ENCODE results near the gene CLEC11A. TPM values are rescaled to one million over a fixed set of nuclear protein-coding genes. Genes with fewer than 3 reads are reported as not detected.

The CLEC11A gene, protein sequence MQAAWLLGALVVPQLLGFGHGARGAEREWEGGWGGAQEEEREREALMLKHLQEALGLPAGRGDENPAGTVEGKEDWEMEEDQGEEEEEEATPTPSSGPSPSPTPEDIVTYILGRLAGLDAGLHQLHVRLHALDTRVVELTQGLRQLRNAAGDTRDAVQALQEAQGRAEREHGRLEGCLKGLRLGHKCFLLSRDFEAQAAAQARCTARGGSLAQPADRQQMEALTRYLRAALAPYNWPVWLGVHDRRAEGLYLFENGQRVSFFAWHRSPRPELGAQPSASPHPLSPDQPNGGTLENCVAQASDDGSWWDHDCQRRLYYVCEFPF
- 2.0 TPM for polyA plus RNA-seq (2013, experiment 1 of 2)
- polyA plus RNA-seq (2013, experiment 2 of 2), result 2.5 TPM

DNA sequence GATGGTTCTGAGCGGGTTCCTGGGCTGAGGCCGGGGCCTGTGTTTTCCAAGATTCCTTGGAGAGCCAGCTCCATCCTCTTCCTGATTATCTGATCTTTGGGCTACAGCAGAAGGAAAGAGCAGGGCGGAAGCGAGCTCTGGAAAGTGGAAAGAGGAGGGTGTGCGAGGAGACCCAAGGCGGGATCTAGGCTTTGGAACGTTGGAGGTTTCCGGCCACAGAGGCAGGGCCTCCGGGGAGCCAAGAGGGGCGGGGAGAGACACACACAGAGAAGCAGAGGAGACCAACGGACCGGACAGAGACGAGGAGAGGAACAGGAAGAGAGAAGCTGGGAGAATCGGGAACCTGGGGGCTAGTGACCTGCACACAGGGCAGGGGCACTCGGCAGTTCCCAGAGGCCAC, at the start of gene CLEC11A:
CLEC11A (plus strand) TSS at position 296 of the 400 bp plus-strand sequence. CDS start 162 bp downstream, outside the sequence.
- no peak within 1 kb of the TSS for H2BK15ac ChIP-seq (ENCODE audit: low read depth, poor library complexity, severe bottlenecking)
- no peak within 1 kb of the TSS for H3K23ac ChIP-seq (ENCODE audit: low read length in 2 of 2)
- 54% methylated on average over 10 of the region's 15 CpGs for WGBS
- no peak within 1 kb of the TSS for H3K4ac ChIP-seq (ENCODE audit: low read depth in 1 of 2, low read length in 2 of 2)
- peak within 1 kb of the TSS in 1 of 2 experiments; percentile 92 for H3K4me3 ChIP-seq (ENCODE audit: insufficient read depth in 1 of 2, low read depth in 1 of 2, low read length in 2 of 2)
- H3K4me1 ChIP-seq (ENCODE audit: control insufficient read depth, insufficient read depth, low read depth, low read length), result peaks cover 1% of the 10 kb centered on the region
- no peak within 1 kb of the TSS for H2BK5ac ChIP-seq (ENCODE audit: low read depth, low read length, poor library complexity, severe bottlenecking)
- no peak within 1 kb of the TSS for H3K18ac ChIP-seq (ENCODE audit: low read depth in 1 of 2, low read length in 2 of 2)
- no peaks in the 10 kb centered on the region for H3K27me3 ChIP-seq (ENCODE audit: control insufficient read depth in 1 of 2, insufficient read depth in 1 of 2, low read length in 2 of 2)
- no peak for DNase-seq
- H2AFZ ChIP-seq (ENCODE audit: low read depth, low read length), result no peak within 1 kb of the TSS
- no peak within 1 kb of the TSS for H3K4me2 ChIP-seq (ENCODE audit: low read length, poor library complexity, severe bottlenecking)
- H3K9ac ChIP-seq (ENCODE audit: low read length), result peak within 1 kb of the TSS; percentile 88
- no peaks in the 10 kb centered on the region for H3K9me3 ChIP-seq (ENCODE audit: control insufficient read depth, low read length)
- H3K27ac ChIP-seq (ENCODE audit: low read length, poor library complexity, severe bottlenecking), result no peak within 1 kb of the TSS
- no peak within 1 kb of the TSS for H2AK5ac ChIP-seq (ENCODE audit: low read length, severe bottlenecking)
- peaks cover 0 to 7% of the 10 kb centered on the region in 2 experiments for H3K36me3 ChIP-seq (ENCODE audit: control insufficient read depth in 1 of 2, insufficient read depth in 2 of 2, low read depth in 1 of 2, low read length in 2 of 2)
- H2BK120ac ChIP-seq (ENCODE audit: low read depth, low read length), result no peak within 1 kb of the TSS
- no peak within 1 kb of the TSS for H3K14ac ChIP-seq (ENCODE audit: low read length in 2 of 2)
- no peak within 1 kb of the TSS for H2BK12ac ChIP-seq (ENCODE audit: low read length in 2 of 2)
- no peak within 1 kb of the TSS for H4K8ac ChIP-seq (ENCODE audit: low read length)
- peak within 1 kb of the TSS; percentile 40 for H4K91ac ChIP-seq (ENCODE audit: low read length)
- H3K79me1 ChIP-seq (replicated peaks; ENCODE audit: low read length, poor library complexity, severe bottlenecking), result no peaks in the 10 kb centered on the region

DNA sequence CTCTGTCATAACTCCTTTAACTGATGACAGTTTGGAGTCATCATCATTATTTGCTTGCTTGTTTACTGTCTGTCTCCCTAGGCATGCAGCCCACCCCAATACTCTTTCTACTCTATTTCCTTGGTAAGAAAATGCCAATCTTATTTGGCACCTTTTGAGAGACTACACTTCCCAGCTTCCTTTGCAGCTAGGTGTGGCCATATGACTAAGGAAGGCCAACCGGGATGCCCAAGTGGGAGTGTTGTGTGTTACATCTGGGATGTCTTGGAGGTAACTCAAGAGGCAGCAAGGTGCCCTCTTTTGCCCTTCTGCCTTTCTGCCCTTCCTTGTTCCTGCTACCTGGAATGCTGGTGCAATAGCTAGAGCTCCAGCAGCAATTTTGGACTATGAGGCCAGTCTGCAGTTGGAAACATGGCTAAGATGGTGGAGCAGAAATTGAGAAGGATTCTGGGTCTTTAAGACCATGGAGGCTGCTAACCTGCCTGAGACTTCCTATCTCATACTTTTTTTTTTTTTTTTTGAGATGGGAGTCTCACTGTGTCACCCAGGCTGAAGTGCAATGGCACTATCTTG, 46.5 kb upstream of the CLEC11A start:
- no peak overlapping the region for H4K8ac ChIP-seq (ENCODE audit: low read length)
- H3K36me3 ChIP-seq (ENCODE audit: control insufficient read depth in 1 of 2, insufficient read depth in 2 of 2, low read depth in 1 of 2, low read length in 2 of 2), result no peaks in the 10 kb centered on the region
- no peak overlapping the region for H2AFZ ChIP-seq (ENCODE audit: low read depth, low read length)
- H3K9me3 ChIP-seq (ENCODE audit: control insufficient read depth, low read length), result no peaks in the 10 kb centered on the region
- H3K4me3 ChIP-seq (ENCODE audit: insufficient read depth in 1 of 2, low read depth in 1 of 2, low read length in 2 of 2), result no peak overlapping the region
- DNase-seq, result no peak
- H3K79me1 ChIP-seq (replicated peaks; ENCODE audit: low read length, poor library complexity, severe bottlenecking), result no peaks in the 10 kb centered on the region
- no peak overlapping the region for H2BK12ac ChIP-seq (ENCODE audit: low read length in 2 of 2)
- H3K4me2 ChIP-seq (ENCODE audit: low read length, poor library complexity, severe bottlenecking), result no peak overlapping the region
- H4K91ac ChIP-seq (ENCODE audit: low read length), result no peak overlapping the region
- no peak overlapping the region for H3K27ac ChIP-seq (ENCODE audit: low read length, poor library complexity, severe bottlenecking)
- no peak overlapping the region for H3K18ac ChIP-seq (ENCODE audit: low read depth in 1 of 2, low read length in 2 of 2)
- H3K23ac ChIP-seq (ENCODE audit: low read length in 2 of 2), result no peak overlapping the region
- WGBS, result 62% methylated on average over 1 of the region's 1 CpG
- no peak overlapping the region for H2BK15ac ChIP-seq (ENCODE audit: low read depth, poor library complexity, severe bottlenecking)
- H2AK5ac ChIP-seq (ENCODE audit: low read length, severe bottlenecking), result no peak overlapping the region
- no peak overlapping the region for H2BK5ac ChIP-seq (ENCODE audit: low read depth, low read length, poor library complexity, severe bottlenecking)
- no peak overlapping the region for H3K14ac ChIP-seq (ENCODE audit: low read length in 2 of 2)
- peaks cover 0 to 45% of the 10 kb centered on the region in 2 experiments for H3K27me3 ChIP-seq (ENCODE audit: control insufficient read depth in 1 of 2, insufficient read depth in 1 of 2, low read length in 2 of 2)
- H3K4me1 ChIP-seq (ENCODE audit: control insufficient read depth, insufficient read depth, low read depth, low read length), result no peaks in the 10 kb centered on the region
- H3K4ac ChIP-seq (ENCODE audit: low read depth in 1 of 2, low read length in 2 of 2), result no peak overlapping the region
- H3K9ac ChIP-seq (ENCODE audit: low read length), result no peak overlapping the region
- H2BK120ac ChIP-seq (ENCODE audit: low read depth, low read length), result no peak overlapping the region

DNA sequence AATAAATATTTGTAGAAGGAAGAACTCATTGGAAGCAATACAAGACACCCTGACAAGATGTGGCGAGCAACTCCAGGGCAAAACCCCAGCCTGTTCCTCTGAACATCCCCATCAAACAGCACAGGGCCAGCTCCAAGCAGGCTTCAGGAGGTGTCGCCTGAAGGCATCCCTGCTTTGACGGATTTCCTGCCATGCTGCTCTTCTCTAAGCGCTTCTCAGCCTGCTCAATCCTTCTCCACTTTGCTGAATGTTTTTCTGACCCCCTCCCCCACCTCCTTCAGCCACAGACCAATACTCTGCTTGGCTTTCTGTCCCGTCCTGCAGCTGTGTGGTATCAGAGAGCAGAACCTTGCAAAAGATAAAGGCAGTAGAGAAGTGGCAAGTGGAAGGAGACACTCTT, 45.5 kb upstream of the CLEC11A start:
- H3K36me3 ChIP-seq (ENCODE audit: control insufficient read depth in 1 of 2, insufficient read depth in 2 of 2, low read depth in 1 of 2, low read length in 2 of 2), result no peaks in the 10 kb centered on the region
- no peak overlapping the region for H3K23ac ChIP-seq (ENCODE audit: low read length in 2 of 2)
- H2BK15ac ChIP-seq (ENCODE audit: low read depth, poor library complexity, severe bottlenecking), result no peak overlapping the region
- H2BK12ac ChIP-seq (ENCODE audit: low read length in 2 of 2), result no peak overlapping the region
- DNase-seq, result no peak
- no peak overlapping the region for H2BK120ac ChIP-seq (ENCODE audit: low read depth, low read length)
- H3K4ac ChIP-seq (ENCODE audit: low read depth in 1 of 2, low read length in 2 of 2), result no peak overlapping the region
- H3K4me1 ChIP-seq (ENCODE audit: control insufficient read depth, insufficient read depth, low read depth, low read length), result no peaks in the 10 kb centered on the region
- no peak overlapping the region for H2AFZ ChIP-seq (ENCODE audit: low read depth, low read length)
- 41% methylated on average over 4 of the region's 5 CpGs for WGBS
- no peak overlapping the region for H3K18ac ChIP-seq (ENCODE audit: low read depth in 1 of 2, low read length in 2 of 2)
- H3K14ac ChIP-seq (ENCODE audit: low read length in 2 of 2), result no peak overlapping the region
- H3K9ac ChIP-seq (ENCODE audit: low read length), result no peak overlapping the region
- H3K27ac ChIP-seq (ENCODE audit: low read length, poor library complexity, severe bottlenecking), result no peak overlapping the region
- H3K4me2 ChIP-seq (ENCODE audit: low read length, poor library complexity, severe bottlenecking), result no peak overlapping the region
- no peak overlapping the region for H2BK5ac ChIP-seq (ENCODE audit: low read depth, low read length, poor library complexity, severe bottlenecking)
- no peak overlapping the region for H3K4me3 ChIP-seq (ENCODE audit: insufficient read depth in 1 of 2, low read depth in 1 of 2, low read length in 2 of 2)
- no peaks in the 10 kb centered on the region for H3K79me1 ChIP-seq (replicated peaks; ENCODE audit: low read length, poor library complexity, severe bottlenecking)
- H4K8ac ChIP-seq (ENCODE audit: low read length), result no peak overlapping the region
- H2AK5ac ChIP-seq (ENCODE audit: low read length, severe bottlenecking), result no peak overlapping the region
- no peaks in the 10 kb centered on the region for H3K9me3 ChIP-seq (ENCODE audit: control insufficient read depth, low read length)
- H4K91ac ChIP-seq (ENCODE audit: low read length), result no peak overlapping the region
- peaks cover 0 to 39% of the 10 kb centered on the region in 2 experiments for H3K27me3 ChIP-seq (ENCODE audit: control insufficient read depth in 1 of 2, insufficient read depth in 1 of 2, low read length in 2 of 2)

DNA sequence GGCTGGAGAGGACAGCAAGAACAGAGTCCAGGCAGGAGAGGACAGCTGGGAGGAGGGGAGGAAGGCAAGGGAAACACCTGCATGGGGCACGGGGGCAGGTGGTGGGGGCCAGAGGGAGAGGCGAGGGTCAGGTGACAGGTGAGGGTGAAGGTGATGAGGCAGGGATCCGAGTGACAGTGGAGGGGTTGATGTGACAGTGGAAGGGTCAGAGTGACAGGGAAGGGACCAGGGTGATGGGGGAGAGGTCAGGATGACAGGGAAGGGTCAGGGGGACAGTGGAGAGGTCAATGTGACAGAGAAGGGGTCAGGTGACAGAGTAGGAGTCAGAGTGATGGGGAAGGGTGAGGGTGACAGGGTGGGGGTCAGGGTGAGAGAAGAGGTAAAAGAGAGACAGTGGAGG, 44.8 kb upstream of the CLEC11A start:
- H3K27me3 ChIP-seq (ENCODE audit: control insufficient read depth in 1 of 2, insufficient read depth in 1 of 2, low read length in 2 of 2), result peaks cover 0 to 32% of the 10 kb centered on the region in 2 experiments
- H4K91ac ChIP-seq (ENCODE audit: low read length), result no peak overlapping the region
- no peak overlapping the region for H3K4ac ChIP-seq (ENCODE audit: low read depth in 1 of 2, low read length in 2 of 2)
- H3K79me1 ChIP-seq (replicated peaks; ENCODE audit: low read length, poor library complexity, severe bottlenecking), result no peaks in the 10 kb centered on the region
- no peak overlapping the region for H2BK15ac ChIP-seq (ENCODE audit: low read depth, poor library complexity, severe bottlenecking)
- no peak overlapping the region for H4K8ac ChIP-seq (ENCODE audit: low read length)
- H3K27ac ChIP-seq (ENCODE audit: low read length, poor library complexity, severe bottlenecking), result no peak overlapping the region
- H3K9ac ChIP-seq (ENCODE audit: low read length), result no peak overlapping the region
- no peak overlapping the region for H2AFZ ChIP-seq (ENCODE audit: low read depth, low read length)
- no peak overlapping the region for H3K14ac ChIP-seq (ENCODE audit: low read length in 2 of 2)
- no peak overlapping the region for H2AK5ac ChIP-seq (ENCODE audit: low read length, severe bottlenecking)
- H3K36me3 ChIP-seq (ENCODE audit: control insufficient read depth in 1 of 2, insufficient read depth in 2 of 2, low read depth in 1 of 2, low read length in 2 of 2), result no peaks in the 10 kb centered on the region
- H3K4me2 ChIP-seq (ENCODE audit: low read length, poor library complexity, severe bottlenecking), result no peak overlapping the region
- no peak for DNase-seq
- H2BK5ac ChIP-seq (ENCODE audit: low read depth, low read length, poor library complexity, severe bottlenecking), result no peak overlapping the region
- H3K4me3 ChIP-seq (ENCODE audit: insufficient read depth in 1 of 2, low read depth in 1 of 2, low read length in 2 of 2), result no peak overlapping the region
- H3K23ac ChIP-seq (ENCODE audit: low read length in 2 of 2), result no peak overlapping the region
- H2BK12ac ChIP-seq (ENCODE audit: low read length in 2 of 2), result no peak overlapping the region
- no peaks in the 10 kb centered on the region for H3K9me3 ChIP-seq (ENCODE audit: control insufficient read depth, low read length)
- 52% methylated on average over 3 of the region's 3 CpGs for WGBS
- H2BK120ac ChIP-seq (ENCODE audit: low read depth, low read length), result no peak overlapping the region
- H3K18ac ChIP-seq (ENCODE audit: low read depth in 1 of 2, low read length in 2 of 2), result no peak overlapping the region
- H3K4me1 ChIP-seq (ENCODE audit: control insufficient read depth, insufficient read depth, low read depth, low read length), result no peaks in the 10 kb centered on the region
